GM12865 (cell line): Measurements from ENCODE around the gene OR6K3.

Source experiments
- DNase-seq: peaks from one replicate; pipeline ENCODE4 v3.0.0; 2010; ENCODE audit warnings: low read depth
- H3K4me3 ChIP-seq: 2 replicates; pipeline ENCODE4 v1.5.1; 2011; ENCODE audit warnings: mild to moderate bottlenecking, low read depth, low read length, control low read depth
- CTCF ChIP-seq: IDR thresholded peaks from 2 replicates; pipeline ENCODE4 v1.5.1; 2011; ENCODE audit warnings: low read length, control low read depth, low read depth, inconsistent platforms; ENCODE audit not compliant: insufficient read depth; ENCODE audit errors: missing control alignments

The OR6K3 gene

GRCh38 chr1:158675563-158676323 lies 44.8 kb downstream of the OR6K3 start:
- no peak overlapping the region for H3K4me3 ChIP-seq
- no peak for DNase-seq
- no peak for TF ChIP-seq CTCF

DNA sequence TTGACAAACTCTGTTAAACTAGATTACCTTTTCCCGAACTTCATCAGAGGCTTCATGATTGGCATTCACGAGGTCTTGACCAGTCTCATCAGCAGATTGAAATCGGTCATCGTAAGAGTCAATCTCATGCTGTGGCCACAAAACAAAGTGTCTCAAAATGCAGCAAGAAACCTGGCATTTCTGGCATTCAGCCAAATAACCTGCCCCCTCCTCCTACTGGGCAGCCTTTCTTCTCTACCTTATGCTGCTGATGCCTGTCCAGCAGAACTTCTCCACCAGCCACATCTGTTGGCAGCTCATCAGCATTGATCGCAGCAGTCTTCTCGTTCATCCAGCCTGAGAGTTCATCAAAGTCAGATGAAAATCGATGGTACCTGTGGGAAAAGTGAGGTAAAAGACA lies 46.2 kb downstream of the OR6K3 start:
- TF ChIP-seq CTCF: no peak
- no peak overlapping the region for H3K4me3 ChIP-seq
- no peak for DNase-seq
